NCI-H2171 (cell line): ENCODE measurements around the gene COQ8A.
"Not testable (repeated sequence)": the region's sequence is repeated elsewhere in the genome, so short reads cannot be mapped to it uniquely, and the experiment has no call there.

ENCODE experiments used
- DNase-seq: peaks from one replicate; lab custom pipeline; 2025; lab: John Stamatoyannopoulos, UW

The COQ8A gene

DNA sequence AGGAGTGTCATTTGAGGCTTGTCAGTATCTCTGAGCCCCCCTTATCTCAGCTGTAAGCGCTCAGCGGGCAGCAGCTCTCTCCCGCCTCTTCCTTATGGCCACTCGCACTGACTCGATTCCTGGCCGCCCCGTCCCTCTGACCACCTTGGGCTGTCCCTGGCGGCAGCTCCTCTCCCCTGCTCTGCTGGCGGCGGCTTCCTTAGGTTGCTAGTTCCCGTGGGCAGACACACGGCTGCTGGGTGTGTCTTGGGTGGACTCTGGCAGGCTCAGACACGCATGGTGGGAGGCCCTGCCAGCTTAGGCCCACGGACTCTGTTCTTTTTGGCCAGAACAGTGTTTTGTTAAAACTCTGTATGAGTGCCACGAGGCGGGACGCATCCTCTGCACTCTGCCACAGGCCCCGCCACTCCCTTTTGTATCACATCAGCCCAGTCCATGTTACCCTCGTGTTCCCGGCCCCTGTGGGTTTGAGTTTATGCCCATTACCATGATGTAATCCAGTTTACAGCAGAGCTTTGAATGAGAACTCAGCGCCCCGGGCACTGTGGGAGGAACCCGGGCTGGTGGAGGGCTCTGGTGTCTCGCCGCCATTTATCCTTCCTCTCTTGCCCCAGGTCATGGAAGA is 45.9 kb downstream of the COQ8A start:
- no peak for DNase-seq

GRCh38 chr1:226986496-226987178 is 46.5 kb downstream of the COQ8A start:
- DNase-seq, result no peak

GRCh38 chr1:226987179-226987536 is 47.1 kb downstream of the COQ8A start:
- no peak for DNase-seq

GRCh38 chr1:226987623-226988333 is 47.7 kb downstream of the COQ8A start:
- no peak for DNase-seq

DNA sequence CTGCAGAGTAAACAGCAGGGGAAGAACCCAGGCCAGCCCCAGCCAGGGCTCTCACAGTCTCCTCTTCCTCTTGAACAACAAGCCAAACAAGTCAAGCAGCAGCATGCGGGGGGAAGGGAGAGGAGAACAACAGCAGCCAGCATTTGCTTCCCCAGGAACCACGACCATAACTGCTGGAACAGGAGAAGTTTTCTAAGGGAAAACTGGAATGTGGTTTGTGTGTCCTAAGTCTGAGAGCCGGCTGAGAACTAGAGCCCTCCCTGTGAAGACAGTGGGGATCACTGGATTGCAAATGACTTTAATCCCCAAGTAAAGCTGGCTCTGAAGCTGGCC is 48.2 kb downstream of the COQ8A start:
- no peak for DNase-seq

GRCh38 chr1:226989085-226989920 is 49.2 kb downstream of the COQ8A start:
- no peak for DNase-seq

- DNase-seq, result no peak
Measured at GRCh38 chr1:226990133-226990716, 50.1 kb downstream of the COQ8A start.

GRCh38 chr1:226991920-226992319 is 51.8 kb downstream of the COQ8A start:
- DNase-seq, result no peak

DNA sequence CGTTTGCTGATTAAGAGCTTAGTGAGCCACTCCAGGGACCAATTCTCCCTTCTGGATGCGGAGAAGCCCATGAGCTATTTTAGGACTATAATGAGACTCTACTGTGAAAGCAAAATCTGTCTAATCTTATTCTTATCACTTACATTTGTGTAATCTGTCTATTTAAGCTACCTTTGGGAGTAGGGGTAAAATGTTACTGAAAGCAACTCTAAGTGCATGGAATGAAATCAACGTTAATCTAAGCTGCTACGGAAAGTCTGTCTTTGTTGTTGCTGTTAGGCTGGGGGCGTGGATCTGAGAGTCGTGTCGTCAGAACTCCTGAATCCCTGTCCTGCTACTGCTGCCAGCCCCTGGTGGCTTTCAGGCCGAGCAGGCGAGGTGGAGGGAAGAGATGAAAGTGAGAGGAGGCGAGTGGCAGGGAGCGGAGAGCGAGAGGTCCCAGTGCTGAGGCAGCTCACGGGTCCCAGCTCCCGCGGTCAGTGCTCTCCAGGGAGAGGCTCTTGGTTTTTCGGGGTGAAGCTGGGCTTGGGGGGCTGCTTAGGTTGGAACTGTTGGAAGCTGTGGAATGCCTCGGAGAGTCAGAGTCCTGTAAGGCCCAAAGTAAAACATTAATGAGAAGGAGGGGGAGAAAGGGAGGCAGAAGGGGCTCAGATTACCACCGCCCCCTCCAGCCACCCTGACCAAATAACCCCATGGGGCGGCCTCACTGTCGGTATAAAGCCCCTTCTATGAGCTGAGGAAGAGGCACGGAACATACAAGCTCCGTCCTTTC is 53.9 kb downstream of the COQ8A start:
- no peak for DNase-seq

DNA sequence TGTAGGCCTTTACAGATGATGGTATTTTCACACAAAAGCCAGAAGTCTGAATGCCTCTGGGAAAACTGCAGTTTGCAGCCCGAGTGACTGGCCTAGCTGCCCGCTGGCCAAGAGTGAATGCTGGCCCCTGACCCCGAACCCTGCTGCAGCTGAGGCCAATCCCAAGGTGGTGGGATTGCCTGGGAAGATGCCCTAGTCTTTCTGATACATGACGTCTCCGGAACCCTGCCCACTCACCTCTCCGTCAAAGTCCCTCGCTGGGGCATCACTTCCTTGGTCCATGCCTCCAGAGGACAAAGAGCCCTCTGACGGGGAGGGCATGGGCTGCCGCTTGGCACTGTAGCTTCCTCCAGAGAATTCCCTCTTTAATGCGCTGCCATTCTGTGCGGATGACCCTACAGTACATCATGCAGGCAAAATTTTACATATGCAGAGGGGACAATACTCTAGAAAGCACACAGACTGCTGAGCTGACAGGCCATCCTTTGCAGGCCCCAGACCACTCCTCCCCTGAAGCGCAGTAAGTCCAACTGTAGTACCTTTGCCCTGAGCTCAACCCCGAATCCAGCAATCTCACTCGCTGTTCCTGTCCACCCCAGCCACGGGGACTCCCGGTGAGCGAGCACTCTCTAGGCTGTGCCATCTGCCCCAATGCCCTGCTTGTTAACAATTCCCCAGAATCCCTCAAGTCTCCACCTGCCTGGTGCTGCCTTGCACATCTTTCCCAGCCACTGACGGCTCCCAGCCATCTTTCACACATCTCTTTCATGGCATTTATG is 54.7 kb downstream of the COQ8A start:
- no peak for DNase-seq

DNA sequence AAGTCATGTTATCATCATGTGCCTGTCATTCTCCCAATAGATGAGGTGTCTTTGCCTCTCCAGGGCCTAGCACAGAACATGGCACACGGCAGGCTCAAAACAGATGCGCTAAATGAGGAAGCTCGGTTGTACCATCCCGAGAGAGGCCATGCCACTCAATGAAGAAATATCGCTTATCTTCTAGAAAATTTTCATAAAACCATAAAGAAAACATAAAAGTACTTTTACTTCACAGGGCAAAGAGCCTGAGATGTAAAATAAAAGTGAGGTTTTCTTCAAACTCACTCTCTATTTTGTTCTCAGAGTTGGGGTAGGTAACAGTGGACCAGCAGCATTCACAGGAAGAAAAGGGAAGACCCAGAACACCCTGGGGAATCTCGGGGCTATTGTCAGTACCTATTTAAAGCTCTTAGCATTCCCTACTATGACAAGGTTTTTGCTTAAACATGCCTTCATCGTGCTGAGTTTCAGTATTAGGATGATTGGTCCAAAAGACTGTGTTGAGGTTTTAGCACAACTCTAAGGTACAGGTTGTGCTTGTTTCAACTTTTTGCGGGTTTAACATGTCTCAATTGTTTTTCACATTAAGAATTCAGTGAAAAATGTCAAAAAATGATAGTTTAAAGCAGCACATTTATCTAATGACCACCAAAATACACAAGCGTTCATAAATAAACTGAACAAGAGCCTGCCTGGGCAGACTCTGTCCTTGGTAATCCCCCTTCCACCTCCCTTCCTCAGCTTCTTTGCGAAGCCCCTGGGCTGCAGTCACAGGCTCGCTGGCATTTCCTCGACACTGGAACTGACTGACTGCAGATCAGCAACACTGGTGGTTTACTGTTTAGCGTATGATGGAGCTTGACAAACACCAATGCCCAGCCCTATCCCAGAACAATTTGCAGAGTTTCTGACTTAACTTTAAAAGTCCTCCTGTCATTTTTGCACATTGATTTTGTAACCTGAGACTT is 55.6 kb downstream of the COQ8A start:
- DNase-seq, result no peak

DNA sequence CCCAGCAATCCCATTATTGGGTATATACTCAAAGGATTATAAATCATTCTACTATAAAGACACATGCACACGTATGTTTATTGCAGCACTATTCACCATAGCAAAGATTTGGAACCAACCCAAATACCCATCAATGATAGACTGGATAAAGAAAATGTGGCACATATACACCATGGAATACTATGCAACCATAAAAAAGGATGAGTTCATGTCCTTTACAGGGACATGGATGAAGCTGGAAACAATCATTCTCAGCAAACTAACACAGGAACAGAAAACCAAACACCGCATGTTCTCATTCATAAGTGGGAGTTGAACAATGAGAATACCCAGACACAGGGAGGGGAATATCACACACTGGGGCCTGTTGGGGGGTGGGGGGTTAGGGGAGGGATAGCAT is 59.5 kb downstream of the COQ8A start:
- DNase-seq, result not testable (repeated sequence)

DNA sequence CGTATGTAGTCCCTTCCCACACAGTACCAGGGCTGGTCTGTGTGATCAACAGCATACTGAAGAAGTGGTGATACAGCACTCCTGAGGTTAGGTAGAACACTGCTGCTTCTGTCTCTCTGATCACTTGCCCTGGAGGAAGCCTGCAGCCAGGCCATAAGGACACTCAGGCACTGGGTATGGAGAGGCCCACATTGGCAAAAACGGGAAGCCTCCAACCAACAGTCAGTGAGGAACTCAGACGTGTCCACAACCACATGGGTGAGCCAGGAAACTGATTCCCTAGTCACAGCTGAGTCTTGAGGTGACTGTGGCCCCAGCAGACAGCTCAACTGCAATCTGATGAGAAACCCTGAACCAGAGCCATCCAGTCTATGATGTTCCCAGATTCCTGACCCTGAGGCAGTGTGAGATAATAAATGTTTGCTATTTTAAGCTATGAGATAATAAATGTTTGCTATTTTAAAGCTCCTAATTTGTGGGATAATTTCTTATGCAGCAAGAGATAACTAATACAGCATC is 62.5 kb downstream of the COQ8A start:
- DNase-seq, result no peak

GRCh38 chr1:227003165-227003564 is 63.1 kb downstream of the COQ8A start:
- DNase-seq, result no peak

DNA sequence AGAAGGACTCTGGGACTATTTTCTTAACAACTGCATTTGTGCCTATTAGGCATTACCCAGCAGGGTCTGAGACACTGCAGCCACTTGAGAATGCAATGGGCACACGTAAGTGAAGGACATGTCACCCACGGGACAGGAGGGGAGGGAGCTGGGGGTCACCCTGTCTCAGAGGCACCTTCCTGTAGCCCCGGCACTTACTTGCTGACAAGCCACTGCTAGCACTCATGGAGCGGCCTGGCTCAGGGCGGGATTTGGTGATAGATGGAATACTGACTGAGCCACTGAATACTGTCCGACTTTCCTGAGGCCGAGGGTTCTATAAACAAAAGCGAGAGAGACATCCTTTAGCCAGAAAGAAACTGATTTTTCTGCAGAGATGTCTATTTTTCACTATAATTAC is 64.7 kb downstream of the COQ8A start:
- no peak for DNase-seq

DNA sequence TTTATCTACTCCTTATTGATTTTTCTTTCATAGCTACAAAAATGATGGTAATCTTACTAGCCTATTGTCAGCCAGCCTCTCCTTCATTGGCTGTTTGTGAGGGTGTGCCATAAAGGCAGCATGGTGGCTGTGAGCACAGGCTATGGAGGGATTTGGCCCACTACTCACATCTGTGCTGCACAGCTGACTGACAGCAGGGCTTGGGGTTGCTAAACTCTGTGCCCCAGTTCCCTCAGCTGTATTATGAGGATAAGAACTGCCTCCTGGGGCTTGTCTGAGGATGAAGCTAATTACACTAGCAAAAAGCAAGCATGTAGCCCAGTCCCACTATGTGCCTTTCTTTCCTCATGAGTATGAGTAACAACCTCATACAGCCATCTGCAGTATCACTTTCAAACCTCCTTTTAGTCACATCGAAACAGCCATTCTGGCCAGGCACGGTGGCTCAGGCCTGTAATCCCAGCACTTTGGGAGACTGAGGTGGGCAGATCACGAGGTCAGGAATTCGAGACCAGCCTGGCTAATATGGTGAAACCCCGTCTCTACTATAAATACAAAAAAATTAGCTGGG is 66.2 kb downstream of the COQ8A start:
- no peak for DNase-seq

DNA sequence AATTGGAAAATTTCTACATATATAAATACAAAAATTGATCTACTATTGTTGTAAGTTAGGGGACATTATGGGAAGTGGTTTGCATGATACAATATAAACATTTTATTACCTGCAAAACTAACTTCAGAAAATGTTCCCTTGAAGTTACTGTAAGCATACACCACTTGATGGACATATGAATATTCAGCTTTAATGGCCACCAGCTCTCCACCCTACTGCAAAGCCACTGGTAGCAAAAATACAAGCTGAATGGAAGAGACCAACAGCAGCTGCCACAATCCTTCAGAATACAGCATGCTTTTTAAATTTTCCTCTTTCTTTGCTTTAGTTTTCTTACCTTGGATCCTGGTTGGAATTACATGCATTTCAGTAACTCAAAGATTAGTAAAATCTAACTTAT is 69.8 kb downstream of the COQ8A start:
- DNase-seq, result no peak

DNA sequence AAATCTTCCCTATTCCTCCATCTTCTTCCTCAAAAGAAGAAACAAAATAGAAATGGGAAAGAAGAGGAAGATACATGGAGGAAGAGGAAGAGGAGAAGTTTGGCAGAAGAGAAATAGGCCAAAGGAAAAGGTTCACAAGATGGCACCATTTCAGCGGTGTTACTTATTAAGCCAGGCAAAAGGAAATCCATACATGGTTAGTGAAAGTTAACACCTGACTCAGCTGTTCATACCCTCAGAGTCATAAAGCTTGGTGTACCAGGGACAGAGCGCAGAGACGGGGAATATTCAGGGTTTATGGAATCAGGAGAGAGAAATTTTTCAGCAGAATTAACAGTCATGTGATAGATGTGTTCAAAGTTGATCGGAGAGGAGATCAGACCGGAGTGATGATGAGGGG is 70.6 kb downstream of the COQ8A start:
- DNase-seq, result no peak

DNA sequence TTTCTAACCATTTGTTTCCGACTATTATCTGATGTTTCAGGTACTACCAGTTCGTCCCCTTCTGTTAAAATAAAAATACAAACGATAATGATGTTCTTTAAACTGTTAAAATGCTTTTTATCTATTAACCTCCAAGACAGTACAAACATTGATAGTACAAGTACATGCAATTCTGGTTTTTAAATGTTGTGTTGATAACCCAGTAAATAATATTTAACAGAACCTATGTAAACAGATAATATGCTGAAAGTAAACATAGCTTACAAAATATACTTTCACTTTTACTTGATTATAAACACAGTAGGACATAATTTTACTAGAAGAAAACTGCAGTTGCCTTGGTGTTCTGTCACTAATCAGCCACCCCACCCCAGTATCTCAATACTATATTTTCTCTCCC is 76.9 kb downstream of the COQ8A start:
- DNase-seq, result no peak
